Activated CD8-positive, alpha-beta T cell treated with anti-CD3 and anti-CD28 coated beads, Interleukin-2, amount 10 ng/mL, durations not matched to agents 7 days and 5 days (primary cell): ENCODE data around the gene CDK14. TPM values are rescaled to one million over a fixed set of nuclear protein-coding genes. Genes with fewer than 3 reads are reported as not detected.

ENCODE experiments used
- ATAC-seq: fragments of 150-1000 bp; cut with Tn5 transposase; one replicate; pipeline ENCODE4 v1.10.0; 2021; ENCODE audit warnings: moderate library complexity
- CTCF ChIA-PET: fragments of 350-600 bp; sonication (Branson Sonifier 250); formaldehyde crosslinking; loops from one replicate; lab custom pipeline; 2021; ENCODE audit warnings: antibody characterized with exemption; lab: Charles Lee
- POLR2A ChIA-PET: fragments of 350-600 bp; sonication (Branson Sonifier 250); formaldehyde crosslinking; loops from one replicate; lab custom pipeline; 2021; ENCODE audit warnings: antibody characterized with exemption; lab: Charles Lee
- DNase-seq: peaks from one replicate; pipeline ENCODE4 v3.0.0-alpha.2; 2020
- H3K27ac Mint-ChIP-seq: one replicate; pipeline ENCODE4 v1.8.0; 2021; ENCODE audit warnings: mild to moderate bottlenecking, mixed read lengths
- H3K27me3 Mint-ChIP-seq: one replicate; pipeline ENCODE4 v1.8.0; 2021; ENCODE audit warnings: low read depth, mixed read lengths
- H3K36me3 Mint-ChIP-seq: one replicate; pipeline ENCODE4 v1.8.0; 2021; ENCODE audit warnings: low read depth, mixed read lengths
- H3K4me1 Mint-ChIP-seq: one replicate; pipeline ENCODE4 v1.8.0; 2021; ENCODE audit warnings: low read depth, mixed read lengths
- H3K4me3 Mint-ChIP-seq: one replicate; pipeline ENCODE4 v1.8.0; 2021; ENCODE audit warnings: mild to moderate bottlenecking, mixed read lengths
- H3K9me3 Mint-ChIP-seq: one replicate; pipeline ENCODE4 v1.8.0; 2022; ENCODE audit warnings: mixed read lengths; ENCODE audit not compliant: insufficient read depth
- total RNA-seq, 2 experiments: library from RNA; stranded (reverse); gene quantifications; one replicate each; pipeline ENCODE4 v1.2.3, GENCODE V29; 2021

Gene CDK14
- total RNA-seq, 2 experiments from 2014 or later = not detected

DNA sequence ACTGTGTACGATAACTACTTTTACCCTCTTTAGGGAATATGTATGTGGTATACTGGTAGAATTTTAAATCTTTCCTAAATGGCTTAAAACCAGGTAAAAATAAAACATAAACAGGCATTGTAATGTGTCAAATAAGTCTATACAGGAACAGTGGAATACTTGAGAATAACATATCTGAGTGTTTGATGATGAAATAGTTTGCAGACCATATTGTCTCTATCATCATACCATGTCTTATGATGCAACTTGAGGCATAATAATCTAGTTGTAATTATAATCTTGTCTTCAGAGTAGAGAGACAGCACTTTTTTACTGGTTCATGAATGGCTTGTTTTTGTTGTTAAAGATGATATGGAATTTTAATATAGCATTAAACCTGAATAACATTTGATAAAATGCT is 293.5 kb downstream of the CDK14 start:
- DNase-seq = no peak
- Mint-ChIP-seq H3K4me3 (no peak overlapping the region), H3K9me3 (no peaks in the 10 kb centered on the region), H3K4me1 (no peaks in the 10 kb centered on the region), H3K27ac (no peak overlapping the region), H3K36me3 (no peaks in the 10 kb centered on the region), H3K27me3 (no peaks in the 10 kb centered on the region)
- ChIA-PET POLR2A (no interaction called here), CTCF (no interaction called here)
- no peak for ATAC-seq

DNA sequence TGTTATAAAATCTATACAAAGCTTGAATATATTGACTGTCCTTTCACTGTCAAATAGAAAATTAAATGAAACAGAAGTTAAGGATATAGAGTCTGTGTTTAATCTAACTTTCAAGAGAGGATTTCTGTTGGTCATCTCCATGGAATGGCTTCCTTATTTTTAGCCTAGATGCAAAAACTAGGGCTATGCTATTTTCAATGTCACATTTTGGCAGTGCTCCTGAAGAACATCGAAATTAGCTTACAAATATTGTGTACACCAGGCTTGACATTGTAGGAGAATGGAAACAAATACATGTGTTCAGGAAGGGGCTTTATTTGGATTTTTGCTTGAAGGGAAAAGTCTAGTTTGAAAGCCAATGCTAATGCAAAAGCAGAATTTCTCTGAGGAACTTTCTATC is 295.4 kb downstream of the CDK14 start:
- no peak overlapping the region for H3K4me3 Mint-ChIP-seq
- H3K4me1 Mint-ChIP-seq = no peaks in the 10 kb centered on the region
- CTCF ChIA-PET = no interaction called here
- H3K9me3 Mint-ChIP-seq = no peaks in the 10 kb centered on the region
- no peaks in the 10 kb centered on the region for H3K27me3 Mint-ChIP-seq
- DNase-seq (no peak), ATAC-seq (no peak)
- POLR2A ChIA-PET = interaction anchor here (0.7 kb wide), 1 partner anchor 38 kb away, joined by 3 read pairs; no protein-coding TSS in a partner anchor
- H3K36me3 Mint-ChIP-seq = no peaks in the 10 kb centered on the region
- H3K27ac Mint-ChIP-seq = no peak overlapping the region

DNA sequence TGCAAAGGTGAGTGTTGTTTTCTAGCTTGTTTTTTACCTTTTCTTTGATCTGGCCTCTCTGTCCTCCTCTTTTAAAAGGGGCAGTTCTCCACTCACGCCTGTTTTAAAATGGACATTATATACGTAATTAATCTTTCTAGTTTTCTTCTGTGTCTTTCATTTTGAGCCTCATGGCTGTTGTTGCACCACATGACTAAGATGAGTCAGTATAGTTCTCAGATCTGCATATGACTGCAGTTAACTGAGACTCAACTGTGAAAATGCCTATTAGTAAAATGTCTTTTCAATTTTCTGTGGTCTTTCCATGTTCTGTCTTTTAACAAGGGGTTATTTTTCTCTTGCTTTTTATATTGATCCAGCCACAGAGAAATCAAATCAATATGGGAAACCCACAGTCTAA is 296.1 kb downstream of the CDK14 start:
- Mint-ChIP-seq H3K4me3 (no peak overlapping the region), H3K9me3 (no peaks in the 10 kb centered on the region), H3K27me3 (no peaks in the 10 kb centered on the region), H3K4me1 (no peaks in the 10 kb centered on the region), H3K27ac (no peak overlapping the region), H3K36me3 (no peaks in the 10 kb centered on the region)
- CTCF ChIA-PET = no interaction called here
- POLR2A ChIA-PET = no interaction called here
- ATAC-seq (no peak), DNase-seq (no peak)

DNA sequence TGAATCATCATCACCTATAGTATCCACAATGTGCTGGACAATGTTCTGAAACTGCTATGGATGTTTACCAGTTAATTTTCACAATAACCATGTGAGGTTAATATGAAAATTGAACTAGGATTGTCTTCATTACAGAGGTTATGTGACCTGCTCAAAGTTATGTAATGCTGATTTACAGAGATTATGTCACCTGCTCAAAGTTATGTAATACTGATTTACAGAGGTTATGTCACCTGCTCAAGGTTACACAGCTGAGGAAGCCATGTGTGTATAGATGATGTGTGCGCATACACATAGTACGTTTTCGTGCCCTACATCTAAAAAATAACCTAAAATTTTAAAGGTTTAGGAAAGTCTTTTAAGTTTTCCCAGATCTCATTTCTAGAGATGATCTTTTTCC is 298.0 kb downstream of the CDK14 start:
- CTCF ChIA-PET = no interaction called here
- no peak overlapping the region for H3K27ac Mint-ChIP-seq

DNA sequence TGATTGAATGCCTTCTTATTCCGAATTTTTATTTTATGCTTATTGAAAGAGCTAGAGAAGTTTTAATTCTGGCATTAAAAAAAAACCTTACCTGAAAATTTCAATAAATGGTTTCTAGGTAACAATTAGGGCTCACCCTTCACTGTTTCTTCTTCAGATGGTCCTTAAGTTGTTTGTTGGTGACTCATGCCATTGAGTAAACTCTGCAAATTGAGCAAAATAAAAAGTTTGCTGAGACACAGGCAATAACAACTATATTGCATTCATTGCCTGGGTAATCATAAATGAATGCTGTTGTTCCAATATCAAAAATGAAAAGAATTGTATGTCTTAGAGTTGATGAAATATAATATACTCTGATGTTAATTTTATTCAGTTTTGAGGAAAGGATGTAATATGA is 300.3 kb downstream of the CDK14 start:
- ChIA-PET CTCF (no interaction called here), POLR2A (no interaction called here)
- ATAC-seq (no peak), DNase-seq (no peak)
- no peak overlapping the region for H3K27ac Mint-ChIP-seq
- no peaks in the 10 kb centered on the region for H3K36me3 Mint-ChIP-seq
- no peaks in the 10 kb centered on the region for H3K27me3 Mint-ChIP-seq
- no peaks in the 10 kb centered on the region for H3K4me1 Mint-ChIP-seq
- H3K4me3 Mint-ChIP-seq = no peak overlapping the region
- no peaks in the 10 kb centered on the region for H3K9me3 Mint-ChIP-seq

More for the DNA sequence above, 298.0 kb downstream of the CDK14 start:
- POLR2A ChIA-PET = no interaction called here
- DNase-seq (no peak), ATAC-seq (no peak)
- no peak overlapping the region for H3K4me3 Mint-ChIP-seq
- H3K9me3 Mint-ChIP-seq = no peaks in the 10 kb centered on the region
- no peaks in the 10 kb centered on the region for H3K4me1 Mint-ChIP-seq
- H3K27me3 Mint-ChIP-seq = no peaks in the 10 kb centered on the region
- H3K36me3 Mint-ChIP-seq = no peaks in the 10 kb centered on the region

DNA sequence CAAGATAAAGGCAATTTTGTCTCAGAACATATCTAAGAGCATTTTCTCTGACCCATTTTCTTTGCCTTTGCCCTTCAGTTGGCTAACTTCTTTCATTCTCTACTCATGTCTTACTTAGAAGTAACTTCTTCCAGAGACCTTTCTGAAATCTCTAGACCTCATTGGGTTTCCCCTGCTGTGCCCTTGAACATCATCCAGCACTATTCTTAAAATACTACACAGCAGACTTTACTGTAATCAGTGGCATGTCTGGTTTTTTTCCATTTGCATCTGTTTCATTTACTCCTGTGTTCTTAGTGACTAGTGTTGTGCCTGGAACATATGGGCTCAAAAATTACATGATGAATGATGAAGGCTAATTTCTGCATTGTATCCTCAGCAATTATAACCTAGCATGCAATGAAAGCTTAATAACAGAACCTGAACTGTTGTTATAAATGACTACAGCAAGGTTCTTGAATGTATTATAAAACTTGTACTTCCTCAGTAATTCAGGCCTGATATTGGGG is 301.9 kb downstream of the CDK14 start:
- ATAC-seq (no peak), DNase-seq (no peak)
- CTCF ChIA-PET = no interaction called here
- no peaks in the 10 kb centered on the region for H3K9me3 Mint-ChIP-seq
- H3K4me1 Mint-ChIP-seq = no peaks in the 10 kb centered on the region
- H3K36me3 Mint-ChIP-seq = no peaks in the 10 kb centered on the region
- POLR2A ChIA-PET = no interaction called here
- H3K27ac Mint-ChIP-seq = no peak overlapping the region
- no peak overlapping the region for H3K4me3 Mint-ChIP-seq
- no peaks in the 10 kb centered on the region for H3K27me3 Mint-ChIP-seq

DNA sequence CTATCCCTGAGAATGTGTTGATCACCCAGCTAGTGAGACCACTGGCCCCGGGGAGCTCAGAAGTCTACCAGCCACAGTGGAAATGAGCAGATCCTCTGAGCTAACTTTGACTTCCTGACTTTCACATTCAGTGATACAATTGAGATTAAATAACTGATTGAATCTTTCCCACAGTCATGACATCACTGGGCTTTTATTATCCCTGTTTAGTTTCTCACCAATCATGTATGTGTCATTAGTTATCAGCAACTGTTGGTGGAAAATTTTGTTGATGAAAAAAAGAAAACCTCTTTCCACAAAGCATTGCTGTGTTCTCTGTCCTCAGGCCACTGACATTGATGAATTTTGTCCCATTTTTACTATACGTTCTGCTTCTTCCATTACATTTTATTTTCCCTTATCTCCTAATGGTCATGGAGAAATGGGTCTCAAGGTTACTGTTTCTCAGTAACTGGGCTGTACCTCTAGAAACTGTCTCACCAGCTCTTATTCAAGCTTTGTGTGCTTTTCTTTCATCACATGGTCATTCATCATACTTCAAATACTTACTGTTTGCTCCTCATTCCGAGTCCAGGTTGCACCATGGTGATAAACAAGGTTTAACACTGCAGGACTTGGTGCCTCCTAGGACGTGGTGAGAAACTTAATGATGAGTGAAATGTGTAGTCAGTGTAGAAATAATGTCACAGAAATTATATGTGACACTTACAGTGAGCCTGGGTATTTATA is 304.7 kb downstream of the CDK14 start:
- CTCF ChIA-PET = no interaction called here
- no peak for ATAC-seq
- Mint-ChIP-seq H3K36me3 (no peaks in the 10 kb centered on the region), H3K27ac (no peak overlapping the region), H3K9me3 (no peaks in the 10 kb centered on the region), H3K4me3 (no peak overlapping the region), H3K27me3 (no peaks in the 10 kb centered on the region), H3K4me1 (no peaks in the 10 kb centered on the region)
- POLR2A ChIA-PET = no interaction called here
- DNase-seq = no peak

DNA sequence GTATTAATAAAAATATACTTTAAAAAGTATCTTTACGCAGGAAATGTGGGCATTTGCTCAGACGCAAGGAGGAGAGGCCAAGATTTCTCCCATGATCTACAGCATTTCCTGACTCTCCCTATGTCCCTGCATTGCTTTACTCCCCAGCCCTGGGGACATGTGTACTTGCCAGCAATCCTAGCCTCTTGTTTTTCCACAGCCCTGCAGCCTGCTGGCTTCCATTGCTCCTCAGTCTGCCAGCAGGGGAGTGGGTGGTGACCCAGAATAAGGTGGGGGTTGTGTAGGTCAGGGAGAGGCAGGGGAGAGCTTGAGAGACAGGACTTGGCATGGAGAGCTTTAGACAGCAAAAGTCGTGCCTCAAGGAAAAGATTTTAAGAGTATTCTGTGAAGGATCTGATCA is 307.7 kb downstream of the CDK14 start:
- no peaks in the 10 kb centered on the region for H3K27me3 Mint-ChIP-seq
- DNase-seq (no peak), ATAC-seq (no peak)
- H3K9me3 Mint-ChIP-seq = no peaks in the 10 kb centered on the region
- no peak overlapping the region for H3K27ac Mint-ChIP-seq
- ChIA-PET CTCF (no interaction called here), POLR2A (no interaction called here)
- no peaks in the 10 kb centered on the region for H3K36me3 Mint-ChIP-seq
- no peak overlapping the region for H3K4me3 Mint-ChIP-seq
- H3K4me1 Mint-ChIP-seq = no peaks in the 10 kb centered on the region

DNA sequence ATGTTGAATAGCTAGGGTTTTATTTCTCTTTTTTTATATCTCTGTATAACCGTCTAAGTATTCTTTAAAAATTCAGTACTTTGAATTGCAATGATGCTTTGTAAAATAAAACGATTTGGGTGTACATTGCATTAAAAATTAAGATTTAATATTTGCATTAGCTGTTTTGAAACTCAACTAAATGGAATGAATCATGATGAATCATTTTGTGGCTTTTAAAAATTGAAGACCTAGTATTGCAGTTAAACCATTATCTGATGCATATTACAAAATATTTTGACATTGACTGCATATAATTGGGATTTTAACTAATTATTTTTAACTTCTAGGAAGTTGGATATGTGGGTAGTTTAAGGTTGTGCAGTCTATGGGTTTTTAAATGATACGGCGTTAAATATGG is 314.0 kb downstream of the CDK14 start:
- H3K27me3 Mint-ChIP-seq = no peaks in the 10 kb centered on the region
- POLR2A ChIA-PET = no interaction called here
- H3K9me3 Mint-ChIP-seq = no peaks in the 10 kb centered on the region
- CTCF ChIA-PET = no interaction called here
- no peaks in the 10 kb centered on the region for H3K36me3 Mint-ChIP-seq
- no peak overlapping the region for H3K4me3 Mint-ChIP-seq
- no peak overlapping the region for H3K27ac Mint-ChIP-seq
- ATAC-seq (no peak), DNase-seq (no peak)
- H3K4me1 Mint-ChIP-seq = no peaks in the 10 kb centered on the region

DNA sequence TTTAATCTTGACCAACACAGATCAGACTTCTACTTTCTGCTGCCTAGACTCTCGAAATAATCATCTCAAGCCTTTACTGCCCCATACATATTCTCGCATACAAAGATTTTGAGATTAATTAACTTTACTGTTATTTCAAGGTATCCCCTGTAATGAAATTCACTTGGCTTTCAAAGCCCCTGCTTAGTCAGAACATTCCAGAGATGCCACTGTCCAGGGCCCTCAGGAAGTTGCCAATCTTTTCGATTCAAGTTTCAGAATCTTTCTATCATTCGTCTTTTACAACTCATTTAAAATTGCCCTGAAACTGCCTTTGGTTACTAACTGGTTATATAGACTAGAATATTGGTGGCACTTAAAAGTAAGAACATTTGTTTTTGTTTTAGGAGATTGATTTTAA is 320.2 kb downstream of the CDK14 start:
- ATAC-seq (no peak), DNase-seq (no peak)
- Mint-ChIP-seq H3K9me3 (no peaks in the 10 kb centered on the region), H3K36me3 (no peaks in the 10 kb centered on the region), H3K27ac (no peak overlapping the region), H3K27me3 (no peaks in the 10 kb centered on the region), H3K4me3 (no peak overlapping the region), H3K4me1 (no peaks in the 10 kb centered on the region)
- ChIA-PET POLR2A (no interaction called here), CTCF (no interaction called here)

DNA sequence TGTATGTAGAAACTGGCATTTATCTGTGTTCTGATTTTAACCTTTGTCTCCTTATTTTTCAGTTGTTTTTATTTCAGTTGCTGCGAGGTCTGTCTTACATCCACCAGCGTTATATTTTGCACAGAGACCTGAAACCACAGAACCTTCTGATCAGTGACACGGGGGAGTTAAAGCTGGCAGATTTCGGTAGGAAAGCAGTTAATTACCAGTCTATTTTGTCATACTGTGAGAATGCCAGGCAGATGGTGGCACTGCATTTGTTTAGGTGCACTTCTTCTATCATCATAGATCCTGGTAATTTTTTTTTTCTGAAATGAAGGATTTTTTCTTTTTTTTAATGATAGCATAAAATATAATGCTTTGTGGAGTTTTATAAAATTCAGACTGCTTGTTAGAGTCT is 321.4 kb downstream of the CDK14 start:
- CTCF ChIA-PET = no interaction called here
- POLR2A ChIA-PET = no interaction called here
- Mint-ChIP-seq H3K4me1 (no peaks in the 10 kb centered on the region), H3K27ac (no peak overlapping the region), H3K27me3 (no peaks in the 10 kb centered on the region), H3K36me3 (no peaks in the 10 kb centered on the region), H3K4me3 (no peak overlapping the region), H3K9me3 (no peaks in the 10 kb centered on the region)
- ATAC-seq = no peak
- no peak for DNase-seq

DNA sequence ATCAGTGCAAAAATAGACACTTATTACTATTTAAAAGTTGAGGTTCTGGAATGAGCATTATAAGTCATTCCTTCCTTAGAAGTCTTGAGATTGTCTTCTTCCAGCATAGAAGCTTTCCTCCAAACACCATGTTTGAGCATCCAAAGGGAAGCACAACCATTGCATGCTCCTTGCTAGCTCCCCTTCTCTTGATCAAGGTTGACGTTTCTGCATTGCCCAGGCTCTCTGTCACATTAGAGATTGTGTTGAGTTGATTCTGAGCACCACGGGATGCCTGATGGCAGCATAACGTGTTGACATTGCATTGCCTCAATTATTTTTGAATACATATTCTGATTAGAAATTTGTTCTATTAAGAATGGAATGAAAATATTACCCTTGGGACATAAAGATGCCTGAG is 322.2 kb downstream of the CDK14 start:
- Mint-ChIP-seq H3K27ac (no peak overlapping the region), H3K36me3 (no peaks in the 10 kb centered on the region), H3K4me1 (no peaks in the 10 kb centered on the region), H3K9me3 (no peaks in the 10 kb centered on the region), H3K27me3 (no peaks in the 10 kb centered on the region), H3K4me3 (no peak overlapping the region)
- ChIA-PET CTCF (no interaction called here), POLR2A (no interaction called here)
- no peak for DNase-seq
- no peak for ATAC-seq

DNA sequence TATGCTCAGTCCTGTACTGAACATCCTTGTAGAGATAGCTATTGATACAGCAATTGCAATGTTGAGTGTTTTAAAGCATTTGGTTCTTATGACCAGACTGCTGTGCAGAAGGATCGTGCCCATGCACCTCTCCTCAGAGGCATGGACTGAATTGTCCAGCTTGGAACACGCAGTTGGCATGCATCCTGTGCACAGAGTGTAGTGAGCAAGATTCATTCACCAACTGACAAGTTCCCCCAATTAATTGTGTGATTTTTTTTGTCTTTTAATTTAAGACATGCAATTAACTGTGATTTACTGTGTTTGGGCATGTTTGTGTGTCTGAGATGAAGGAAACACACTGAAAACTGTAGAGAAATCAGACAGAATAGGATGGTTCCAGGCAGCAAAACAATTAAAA is 323.7 kb downstream of the CDK14 start:
- CTCF ChIA-PET = no interaction called here

More for the DNA sequence above, 323.7 kb downstream of the CDK14 start:
- Mint-ChIP-seq H3K9me3 (no peaks in the 10 kb centered on the region), H3K4me3 (no peak overlapping the region), H3K27me3 (no peaks in the 10 kb centered on the region), H3K4me1 (no peaks in the 10 kb centered on the region), H3K36me3 (no peaks in the 10 kb centered on the region), H3K27ac (no peak overlapping the region)
- DNase-seq (no peak), ATAC-seq (no peak)
- POLR2A ChIA-PET = no interaction called here
